PC-9 (cell line): Measurements from ENCODE around the gene PPFIA4. TPM values are rescaled to one million over a fixed set of nuclear protein-coding genes. Genes with fewer than 3 reads are reported as not detected.
A peak's percentile ranks its signal among the peaks of the same experiment; 100 is the strongest.

Source experiments
- BruUV-seq: library from RNA; stranded (reverse); fragments of 400-500 nt; replicated peaks from 2 replicates; lab custom pipeline; 2021; lab: Mats Ljungman, UMichigan
- CTCF ChIA-PET: fragments of 300-600 bp; sonication (Branson Sonifier 250); formaldehyde crosslinking; loops from one replicate; lab custom pipeline; 2022; ENCODE audit warnings: antibody characterized with exemption; lab: Charles Lee
- POLR2A ChIA-PET: fragments of 300-600 bp; sonication (Branson Sonifier 250); formaldehyde crosslinking; loops from one replicate; lab custom pipeline; 2022; ENCODE audit warnings: antibody characterized with exemption; ENCODE audit not compliant: unreplicated experiment; lab: Charles Lee
- DNase-seq, 2 experiments: peaks; one replicate each; pipeline versions ENCODE4 v3.0.0 to v3.0.0-alpha.2; 2015 to 2022; ENCODE audit warnings: mixed read lengths in 1 of 2
- H2AFZ ChIP-seq: fragments of 200-600 bp; sonication (generic); 2 replicates; pipeline ENCODE4 v1.8.1; 2017; ENCODE audit warnings: antibody characterized with exemption
- H3F3A ChIP-seq: fragments of 200-600 bp; sonication (generic); 2 replicates; pipeline ENCODE4 v1.8.1; 2017; ENCODE audit warnings: antibody characterized with exemption, mild to moderate bottlenecking, low read depth; ENCODE audit not compliant: insufficient read depth
- H3K27ac ChIP-seq: fragments of 200-600 bp; sonication (generic); 2 replicates; pipeline ENCODE4 v1.6.1; 2016; ENCODE audit warnings: mixed run types
- H3K27me3 ChIP-seq: fragments of 200-600 bp; sonication (generic); 2 replicates; pipeline ENCODE4 v1.6.1; 2016; ENCODE audit warnings: low read depth, mixed run types; ENCODE audit not compliant: insufficient read depth
- H3K36me3 ChIP-seq: fragments of 200-600 bp; sonication (generic); 2 replicates; pipeline ENCODE4 v1.6.1; 2016; ENCODE audit warnings: low read depth, mixed run types
- H3K4me1 ChIP-seq: fragments of 200-600 bp; sonication (generic); replicated peaks from 2 replicates; pipeline ENCODE4 v1.6.1; 2016; ENCODE audit warnings: mixed run types; ENCODE audit not compliant: insufficient read depth
- H3K4me2 ChIP-seq: fragments of 200-600 bp; sonication (generic); 2 replicates; pipeline ENCODE4 v1.6.1; 2017; ENCODE audit warnings: mixed run types
- H3K4me3 ChIP-seq: fragments of 200-600 bp; sonication (generic); 2 replicates; pipeline ENCODE4 v1.6.1; 2016; ENCODE audit warnings: mixed run types
- H3K79me2 ChIP-seq: fragments of 200-600 bp; sonication (generic); 2 replicates; pipeline ENCODE4 v1.6.1; 2017; ENCODE audit warnings: low read depth, mixed run types
- H3K9me2 ChIP-seq: fragments of 200-600 bp; sonication (generic); 2 replicates; pipeline ENCODE4 v1.8.1; 2017; ENCODE audit warnings: mild to moderate bottlenecking; ENCODE audit not compliant: insufficient read depth
- H3K9me3 ChIP-seq: fragments of 200-600 bp; sonication (generic); 2 replicates; pipeline ENCODE4 v1.8.1; 2016; ENCODE audit warnings: low read depth; ENCODE audit not compliant: insufficient read depth
- H4K20me1 ChIP-seq: fragments of 200-600 bp; sonication (generic); 2 replicates; pipeline ENCODE4 v1.8.1; 2017; ENCODE audit not compliant: insufficient read depth
- EZH2 ChIP-seq: fragments of 200-600 bp; sonication (generic); IDR thresholded peaks from 2 replicates; pipeline ENCODE4 v1.8.0; 2017; ENCODE audit warnings: antibody characterized with exemption, low read depth
- intact Hi-C: fragments of 100-400 bp; cut with micrococcal nuclease; formaldehyde crosslinking; loops from one replicate; pipeline ENCODE4 v1.10.0; 2022; ENCODE audit not compliant: unreplicated experiment
- total RNA-seq: library from RNA; stranded (reverse); gene quantifications from 2 replicates; pipeline ENCODE4 v1.2.3, GENCODE V29; 2021
- TF ChIP-seq, protein P1 (sequence below): fragments of 200-600 bp; sonication (generic); conservative IDR thresholded peaks from 2 replicates; pipeline ENCODE4 v1.6.1; 2017; ENCODE audit warnings: mixed run types, antibody characterized with exemption, mild to moderate bottlenecking, moderate library complexity

The PPFIA4 gene
- total RNA-seq, 1 experiment from 2014 or later: 1.2 TPM

DNA sequence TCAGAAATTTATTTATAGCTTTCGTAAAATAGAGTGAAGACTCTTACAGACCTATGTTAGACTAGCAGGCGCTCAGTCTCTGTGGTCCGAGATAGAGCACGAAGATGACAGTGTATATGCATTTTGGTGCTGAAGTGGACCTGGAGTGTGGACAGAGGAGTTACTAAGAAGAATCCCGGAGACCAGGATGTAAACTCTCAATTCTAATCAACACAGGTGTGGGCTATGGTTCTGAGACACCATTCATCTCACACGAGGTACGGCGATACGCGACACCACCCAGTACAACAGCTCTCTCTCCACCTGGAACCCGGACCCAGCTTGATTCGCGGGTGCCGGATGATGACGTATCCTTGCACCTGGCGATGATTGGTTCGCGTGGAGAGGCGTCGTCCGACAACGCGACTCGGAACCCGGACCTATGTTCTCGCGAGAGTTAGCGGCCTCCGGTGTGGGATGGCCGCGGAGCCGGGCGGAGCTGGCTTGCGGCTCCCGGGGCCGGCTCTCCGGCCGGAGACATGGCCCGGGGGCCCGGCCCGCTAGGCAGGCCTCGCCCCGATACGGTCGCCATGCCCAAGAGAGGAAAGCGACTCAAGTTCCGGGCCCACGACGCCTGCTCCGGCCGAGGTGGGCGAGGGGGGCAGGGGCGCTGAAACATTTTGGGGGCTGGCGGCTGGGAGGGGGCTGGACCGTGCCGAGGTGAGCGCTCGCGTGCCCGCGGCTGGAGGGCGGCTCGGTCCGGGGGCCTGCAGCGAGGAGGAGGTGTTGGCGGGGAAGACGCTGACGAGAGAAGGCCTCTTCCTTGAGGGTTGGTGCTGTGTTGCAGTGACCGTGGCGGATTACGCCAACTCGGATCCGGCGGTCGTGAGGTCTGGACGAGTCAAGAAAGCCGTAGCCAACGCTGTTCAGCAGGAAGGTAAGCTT lies 19.1 kb upstream of the PPFIA4 start, which contains the start of gene TMEM183A:
TMEM183A (plus strand) TSS at position 427 of the 924 bp plus-strand sequence; CDS start at position 519, 92 bp downstream.
- no peak for TF ChIP-seq EZH2
- TF ChIP-seq, protein P1, sequence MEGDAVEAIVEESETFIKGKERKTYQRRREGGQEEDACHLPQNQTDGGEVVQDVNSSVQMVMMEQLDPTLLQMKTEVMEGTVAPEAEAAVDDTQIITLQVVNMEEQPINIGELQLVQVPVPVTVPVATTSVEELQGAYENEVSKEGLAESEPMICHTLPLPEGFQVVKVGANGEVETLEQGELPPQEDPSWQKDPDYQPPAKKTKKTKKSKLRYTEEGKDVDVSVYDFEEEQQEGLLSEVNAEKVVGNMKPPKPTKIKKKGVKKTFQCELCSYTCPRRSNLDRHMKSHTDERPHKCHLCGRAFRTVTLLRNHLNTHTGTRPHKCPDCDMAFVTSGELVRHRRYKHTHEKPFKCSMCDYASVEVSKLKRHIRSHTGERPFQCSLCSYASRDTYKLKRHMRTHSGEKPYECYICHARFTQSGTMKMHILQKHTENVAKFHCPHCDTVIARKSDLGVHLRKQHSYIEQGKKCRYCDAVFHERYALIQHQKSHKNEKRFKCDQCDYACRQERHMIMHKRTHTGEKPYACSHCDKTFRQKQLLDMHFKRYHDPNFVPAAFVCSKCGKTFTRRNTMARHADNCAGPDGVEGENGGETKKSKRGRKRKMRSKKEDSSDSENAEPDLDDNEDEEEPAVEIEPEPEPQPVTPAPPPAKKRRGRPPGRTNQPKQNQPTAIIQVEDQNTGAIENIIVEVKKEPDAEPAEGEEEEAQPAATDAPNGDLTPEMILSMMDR: no peak
- H3K27ac ChIP-seq: peak within 1 kb of the TSS; percentile 88
- peaks cover 6% of the 10 kb centered on the region; the same call in 1 of the 2 replicates for H4K20me1 ChIP-seq
- ChIA-PET POLR2A (interaction anchor here (0.6 to 0.7 kb wide), 8 partner anchors 50 to 1497 kb away, joined by 3 to 10 read pairs (median 5); partner anchors contain the start of gene PCAT6), CTCF (interaction anchor here (0.6 to 0.8 kb wide), 5 partner anchors 23 to 913 kb away, joined by 3 to 13 read pairs (median 4); no protein-coding TSS in a partner anchor)
- H3K4me3 ChIP-seq: peak within 1 kb of the TSS; percentile 69
- H3K79me2 ChIP-seq: peaks cover 42% of the 10 kb centered on the region
- no TSS peak for BruUV-seq
- intact Hi-C loops: no loop called here
- peak within 1 kb of the TSS; percentile 87 for H2AFZ ChIP-seq
- no peaks in the 10 kb centered on the region for H3K9me3 ChIP-seq
- H3K9me2 ChIP-seq: no peaks in the 10 kb centered on the region
- no peaks in the 10 kb centered on the region for H3K27me3 ChIP-seq
- DNase-seq: peak; percentile 90 to 94
- peak within 1 kb of the TSS; percentile 84 for H3K4me2 ChIP-seq
- H3F3A ChIP-seq: peaks cover 22% of the 10 kb centered on the region
- peaks cover 29% of the 10 kb centered on the region for H3K36me3 ChIP-seq
- H3K4me1 ChIP-seq: peaks cover 13% of the 10 kb centered on the region; the same call in 1 of the 2 replicates

DNA sequence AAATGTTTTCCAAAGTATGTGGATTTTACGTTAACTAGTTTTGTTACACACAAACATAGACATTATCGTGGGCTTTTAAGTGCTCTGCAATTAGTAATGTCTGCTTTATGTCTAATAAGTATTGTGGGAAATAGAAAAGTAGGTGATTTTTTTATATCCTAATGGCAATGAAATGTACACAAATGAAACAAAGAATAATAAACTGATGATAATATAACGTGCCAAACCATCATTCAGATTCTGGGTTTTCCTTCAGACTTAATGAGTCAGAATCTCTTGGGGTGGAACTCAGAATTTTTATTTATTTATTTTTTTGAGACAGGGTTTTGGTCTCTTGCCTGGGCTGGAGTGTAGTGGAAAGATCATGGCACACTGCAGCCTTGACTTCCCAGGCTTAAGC lies 17.1 kb upstream of the PPFIA4 start:
- peaks cover 22% of the 10 kb centered on the region for H3F3A ChIP-seq
- H3K4me1 ChIP-seq: peaks cover 13% of the 10 kb centered on the region; the same call in 1 of the 2 replicates
- H3K27me3 ChIP-seq: no peaks in the 10 kb centered on the region
- no peak for TF ChIP-seq EZH2
- TF ChIP-seq, protein P1: no peak
- H4K20me1 ChIP-seq: peaks cover 6% of the 10 kb centered on the region; the same call in 1 of the 2 replicates
- ChIA-PET POLR2A (no interaction called here), CTCF (no interaction called here)
- H3K36me3 ChIP-seq: peaks cover 40% of the 10 kb centered on the region
- H3K79me2 ChIP-seq: peaks cover 42% of the 10 kb centered on the region
- BruUV-seq: no TSS peak
- H3K4me2 ChIP-seq: peak overlapping the region; percentile 84; the same call in 1 of the 2 replicates
- intact Hi-C loops: no loop called here
- H3K9me3 ChIP-seq: no peaks in the 10 kb centered on the region
- no peak overlapping the region for H3K4me3 ChIP-seq
- H3K9me2 ChIP-seq: no peaks in the 10 kb centered on the region
- no peak overlapping the region for H3K27ac ChIP-seq
- DNase-seq: no peak
- H2AFZ ChIP-seq: no peak overlapping the region

DNA sequence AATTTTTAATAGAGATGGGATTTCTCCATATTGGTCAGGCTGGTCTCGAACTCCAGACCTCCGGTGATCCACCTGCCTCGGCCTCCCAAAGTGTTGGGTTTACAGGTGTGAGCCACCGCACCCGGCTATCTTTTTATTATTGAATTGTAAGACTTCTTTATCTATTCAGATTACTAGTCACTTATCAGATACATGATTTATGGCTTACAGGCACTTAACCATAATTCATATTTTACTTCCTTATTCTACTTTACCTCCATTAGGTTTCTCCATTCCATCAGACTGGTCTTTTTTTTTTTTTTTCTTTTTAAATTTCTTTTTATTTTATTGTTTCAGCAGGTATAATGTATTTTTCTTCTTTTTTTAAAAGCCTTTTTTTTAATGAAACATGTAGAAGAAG lies 14.7 kb upstream of the PPFIA4 start:
- ChIA-PET POLR2A (interaction anchor here (0.8 kb wide), 1 partner anchor 8 kb away, joined by 7 read pairs; no protein-coding TSS in a partner anchor), CTCF (no interaction called here)
- Histone ChIP-seq H3K79me2 (peaks cover 45% of the 10 kb centered on the region), H3K9me2 (no peaks in the 10 kb centered on the region), H3F3A (peaks cover 13% of the 10 kb centered on the region), H2AFZ (no peak overlapping the region), H3K27me3 (no peaks in the 10 kb centered on the region), H3K4me1 (peaks cover 7% of the 10 kb centered on the region; the same call in 1 of the 2 replicates), H4K20me1 (peaks cover 6% of the 10 kb centered on the region; the same call in 1 of the 2 replicates), H3K9me3 (no peaks in the 10 kb centered on the region), H3K27ac (no peak overlapping the region), H3K36me3 (peaks cover 48% of the 10 kb centered on the region), H3K4me2 (no peak overlapping the region), H3K4me3 (no peak overlapping the region)
- intact Hi-C loops: no loop called here
- TF ChIP-seq, protein P1: no peak
- no peak for TF ChIP-seq EZH2
- BruUV-seq: no TSS peak
- DNase-seq: no peak
